Keratinocyte (primary cell): ENCODE data around the gene NEUROD2. TPM values are rescaled to one million over a fixed set of nuclear protein-coding genes. Genes with fewer than 3 reads are reported as not detected.
A peak's percentile ranks its signal among the peaks of the same experiment; 100 is the strongest.

Experiments
- DNase-seq: peaks from one replicate; pipeline ENCODE4 v3.0.0-alpha.2; 2011; ENCODE audit warnings: low read depth, missing footprints, low spot score
- FAIRE-seq: peaks from 2 replicates; lab custom pipeline; 2011; peaks lifted over from hg19 to GRCh38; lab: Jason Lieb, UNC
- H2AFZ ChIP-seq: 2 replicates; pipeline ENCODE4 v1.6.0; 2012; ENCODE audit warnings: low read length, control low read depth, inconsistent platforms; ENCODE audit not compliant: control insufficient read depth
- H3K27ac ChIP-seq: 2 replicates; pipeline ENCODE4 v1.5.1; 2011; ENCODE audit warnings: low read length; ENCODE audit not compliant: control insufficient read depth, insufficient read depth
- H3K27me3 ChIP-seq: 3 replicates; pipeline ENCODE4 v1.6.0; 2011; ENCODE audit warnings: low read length; ENCODE audit not compliant: control insufficient read depth, insufficient read depth; ENCODE audit errors: extremely low read depth
- H3K36me3 ChIP-seq, 2 experiments: 2 replicates in 1 of 2; 3 replicates in 1 of 2; pipeline ENCODE4 v1.5.1; 2011; ENCODE audit warnings: low read length in 2 of 2, mild to moderate bottlenecking in 1 of 2; ENCODE audit not compliant: control insufficient read depth in 2 of 2, insufficient read depth in 2 of 2; ENCODE audit errors: extremely low read depth in 1 of 2
- H3K4me1 ChIP-seq: 3 replicates; pipeline ENCODE4 v1.5.1; 2011; ENCODE audit warnings: low read length; ENCODE audit not compliant: control insufficient read depth, insufficient read depth; ENCODE audit errors: extremely low read depth
- H3K4me2 ChIP-seq: 3 replicates; pipeline ENCODE4 v1.6.0; 2011; ENCODE audit warnings: low read depth, low read length; ENCODE audit not compliant: control insufficient read depth, insufficient read depth; ENCODE audit errors: extremely low read depth
- H3K4me3 ChIP-seq, 3 experiments: fragments of 200-600 bp in 1 of 3; sonication (generic) in 1 of 3; 2 replicates in 2 of 3; 3 replicates in 1 of 3; pipeline ENCODE4 v1.5.1; 2011 to 2016; ENCODE audit warnings: low read length in 3 of 3, mild to moderate bottlenecking in 3 of 3, control low read depth in 2 of 3, inconsistent platforms in 1 of 3, low read depth in 1 of 3, mixed read lengths in 1 of 3, mixed run types in 1 of 3, moderate library complexity in 1 of 3; ENCODE audit not compliant: control insufficient read depth in 2 of 3, insufficient read depth in 2 of 3; ENCODE audit errors: extremely low read depth in 1 of 3
- H3K79me2 ChIP-seq: 2 replicates; pipeline ENCODE4 v1.6.0; 2012; ENCODE audit warnings: low read length; ENCODE audit not compliant: control insufficient read depth, insufficient read depth
- H3K9ac ChIP-seq: 3 replicates; pipeline ENCODE4 v1.6.0; 2011; ENCODE audit warnings: low read length; ENCODE audit not compliant: control insufficient read depth, insufficient read depth; ENCODE audit errors: extremely low read depth
- H3K9me1 ChIP-seq: 3 replicates; pipeline ENCODE4 v1.6.0; 2011; ENCODE audit warnings: low read length; ENCODE audit not compliant: control insufficient read depth, insufficient read depth; ENCODE audit errors: extremely low read depth
- H3K9me3 ChIP-seq: 2 replicates; pipeline ENCODE4 v1.5.1; 2012; ENCODE audit warnings: low read depth, low read length; ENCODE audit not compliant: control insufficient read depth
- H4K20me1 ChIP-seq: 3 replicates; pipeline ENCODE4 v1.6.0; 2011; ENCODE audit warnings: low read length; ENCODE audit not compliant: control insufficient read depth, insufficient read depth; ENCODE audit errors: extremely low read depth
- CTCF ChIP-seq, 3 experiments: IDR thresholded peaks in 1 of 3; conservative IDR thresholded peaks in 1 of 3; optimal IDR thresholded peaks in 1 of 3; 2 replicates in 2 of 3; 3 replicates in 1 of 3; pipeline versions ENCODE3 to v1.5.1; 2011; ENCODE audit warnings: low read length in 3 of 3, mild to moderate bottlenecking in 3 of 3, moderate library complexity in 2 of 3, control low read depth in 1 of 3, inconsistent platforms in 1 of 3; ENCODE audit not compliant: insufficient read depth in 2 of 3; ENCODE audit errors: extremely low read depth in 1 of 3
- EZH2 ChIP-seq: IDR thresholded peaks from one replicate; pipeline ENCODE4 v1.6.1; 2012; ENCODE audit warnings: inconsistent platforms, mild to moderate bottlenecking, low read length, moderate library complexity
- dilution Hi-C: fragments of 300-500 bp; cut with MboI; formaldehyde crosslinking; loops from one replicate; pipeline ENCODE4 v1.7.0; 2020; ENCODE audit warnings: low sequenced_read_pairs; ENCODE audit not compliant: extremely low pct_ligation_motif_present
- polyA plus RNA-seq, 5 experiments: library from polyadenylated mRNA; depleted of rRNA in 3 of 5; stranded (reverse) in 3 of 5; stranded (forward) in 1 of 5; unstranded in 1 of 5; fragments of >200 nt; gene quantifications; 1 replicate in 1 of 5; 2 replicates in 3 of 5; 3 replicates in 1 of 5; pipeline versions ENCODE4 v1.2.1 to v1.2.3, GENCODE V29; 2011 to 2012; ENCODE audit warnings: missing spikeins in 2 of 5, low read depth in 1 of 5, low replicate concordance in 1 of 5

NEUROD2 gene
- polyA plus RNA-seq, 1 donor (not counting 4 experiments of a cell fraction or from before 2014, with no cell fraction given) = not detected

GRCh38 chr17:39606434-39607056 lies 1.2 kb downstream of the NEUROD2 start:
- peak overlapping the region; percentile 62 for H3K4me2 ChIP-seq

GRCh38 chr17:39605492-39606433 lies 2.0 kb downstream of the NEUROD2 start:
- H3K4me2 ChIP-seq = peak overlapping the region; percentile 62
- peak overlapping the region; percentile 27 to 65 (median 32) for H3K4me3 ChIP-seq
- H4K20me1 ChIP-seq = peaks cover 2% of the 10 kb centered on the region
- DNase-seq = no peak
- H3K27me3 ChIP-seq = peaks cover 83% of the 10 kb centered on the region
- no peaks in the 10 kb centered on the region for H3K36me3 ChIP-seq
- H3K9me1 ChIP-seq = no peaks in the 10 kb centered on the region
- H2AFZ ChIP-seq = no peak overlapping the region
- H3K9me3 ChIP-seq = no peaks in the 10 kb centered on the region
- peaks cover 30% of the 10 kb centered on the region for H3K4me1 ChIP-seq
- H3K27ac ChIP-seq = no peak overlapping the region
- dilution Hi-C loops = no loop called here
- FAIRE-seq = no peak
- TF ChIP-seq CTCF (optimal IDR thresholded peaks at IDR 0.05 in 1 of 3, IDR thresholded peaks at IDR 0.05 in 1 of 3, conservative IDR thresholded peaks at IDR 0.05 in 1 of 3; ENCODE audit: extremely low read depth in 1 of 3, insufficient read depth in 2 of 3, low read length in 3 of 3) (peak in 1 of 3 experiments; percentile 16), EZH2 (peak; percentile 96)
- H3K79me2 ChIP-seq = no peaks in the 10 kb centered on the region
- no peak overlapping the region for H3K9ac ChIP-seq

More at GRCh38 chr17:39606434-39607056, 1.2 kb downstream of the NEUROD2 start:
- DNase-seq = no peak
- no peak overlapping the region for H3K9ac ChIP-seq
- TF ChIP-seq EZH2 (peak; percentile 37), CTCF (optimal IDR thresholded peaks at IDR 0.05 in 1 of 3, IDR thresholded peaks at IDR 0.05 in 1 of 3, conservative IDR thresholded peaks at IDR 0.05 in 1 of 3; ENCODE audit: extremely low read depth in 1 of 3, insufficient read depth in 2 of 3, low read length in 3 of 3) (no peak)
- no peaks in the 10 kb centered on the region for H3K9me3 ChIP-seq
- H3K79me2 ChIP-seq = no peaks in the 10 kb centered on the region
- H3K27ac ChIP-seq = no peak overlapping the region
- FAIRE-seq = no peak
- H4K20me1 ChIP-seq = peaks cover 2% of the 10 kb centered on the region
- H3K4me1 ChIP-seq = peaks cover 30% of the 10 kb centered on the region
- H3K9me1 ChIP-seq = no peaks in the 10 kb centered on the region
- dilution Hi-C loops = no loop called here
- H2AFZ ChIP-seq = no peak overlapping the region
- H3K36me3 ChIP-seq = no peaks in the 10 kb centered on the region
- H3K4me3 ChIP-seq = peak overlapping the region in 2 of 3 experiments; percentile 18 to 22
- H3K27me3 ChIP-seq = peaks cover 82% of the 10 kb centered on the region
